ENCODE results near the gene ETFDH.

ETFDH gene

GRCh38 chr4:158756588-158756987 is 84.5 kb downstream of the ETFDH start:
- no peak for DNase-seq

GRCh38 chr4:158758142-158758541 is 86.0 kb downstream of the ETFDH start:
- no peak for DNase-seq

GRCh38 chr4:158758703-158759102 is 86.6 kb downstream of the ETFDH start:
- DNase-seq = no peak

Measured in NCI-H82 (cell line).